ENCODE data around the gene IGLL5. TPM values are rescaled to one million over a fixed set of nuclear protein-coding genes. Genes with fewer than 3 reads are reported as not detected.

The IGLL5 gene
- total RNA-seq, 1 donor from 2014 or later: 1.2 TPM

Other genes starting within 250 kb of the IGLL5 start
- not detected for gene GGTLC2, start 243.2 kb upstream of the IGLL5 start, total RNA-seq
- gene GNAZ, start 182.7 kb downstream of the IGLL5 start, total RNA-seq: 0.33 TPM